ENCODE measurements around the gene LRRC1. TPM values are rescaled to one million over a fixed set of nuclear protein-coding genes. Genes with fewer than 3 reads are reported as not detected.

LRRC1 gene
- total and polyA plus RNA-seq, 10 of the 15 experiments (the other 5 are each of a cell fraction or from before 2014, with no cell fraction given), result 0.35 to 9.3 (median 0.63) TPM

- H3K4me3 ChIP-seq, result no peak overlapping the region
- no TSS peak for BruUV-seq (replicated peaks)
- SMC1A ChIA-PET (ENCODE audit: uncharacterized antibody, unreplicated experiment), result interaction anchor here (0.9 to 4.1 kb wide), 3 partner anchors 43 to 164 kb away, joined by 3 to 15 read pairs (median 3); no protein-coding TSS in a partner anchor
- no peak for ATAC-seq
- intact Hi-C loops (cut with micrococcal nuclease; ENCODE audit: unreplicated experiment) (loop anchor here (5.0 to 10.0 kb wide), 2 partner anchors 123 to 245 kb away; partner anchors contain the start of gene GCLC), in situ Hi-C loops (cut with MboI) (no loop called here)
- H4K20me1 ChIP-seq (ENCODE audit: control insufficient read depth, insufficient read depth), result no peaks in the 10 kb centered on the region
- CTCF ChIA-PET, result interaction anchor here (1.1 kb wide), 1 partner anchor 62 kb away, joined by 4 read pairs; no protein-coding TSS in a partner anchor
- RAD21 ChIA-PET (ENCODE audit: unreplicated experiment), result no interaction called here
- H3K4me1 ChIP-seq (ENCODE audit: control insufficient read depth, insufficient read depth, low read length), result peaks cover 7% of the 10 kb centered on the region; the same call in 1 of the 2 replicates
- H2AFZ ChIP-seq (ENCODE audit: control insufficient read depth, low read depth, low read length), result no peak overlapping the region
- H3K9me3 ChIP-seq (replicated peaks; ENCODE audit: control insufficient read depth, insufficient read depth, low read length), result peaks cover 2% of the 10 kb centered on the region; the same call in 1 of the 3 replicates
- no peaks in the 10 kb centered on the region for H3K36me3 ChIP-seq (ENCODE audit: control insufficient read depth in 2 of 2, insufficient read depth in 2 of 2, low read length in 1 of 2)
- no peaks in the 10 kb centered on the region for H3K79me2 ChIP-seq (ENCODE audit: control insufficient read depth, insufficient read depth, low read length)
- TF ChIP-seq NFXL1 (IDR thresholded peaks at IDR 0.05; ENCODE audit: borderline replicate concordance), result no peak
- TF ChIP-seq WRNIP1 (IDR thresholded peaks at IDR 0.05; ENCODE audit: borderline replicate concordance, low read depth, low read length), result no peak
- TF ChIP-seq, protein P1, sequence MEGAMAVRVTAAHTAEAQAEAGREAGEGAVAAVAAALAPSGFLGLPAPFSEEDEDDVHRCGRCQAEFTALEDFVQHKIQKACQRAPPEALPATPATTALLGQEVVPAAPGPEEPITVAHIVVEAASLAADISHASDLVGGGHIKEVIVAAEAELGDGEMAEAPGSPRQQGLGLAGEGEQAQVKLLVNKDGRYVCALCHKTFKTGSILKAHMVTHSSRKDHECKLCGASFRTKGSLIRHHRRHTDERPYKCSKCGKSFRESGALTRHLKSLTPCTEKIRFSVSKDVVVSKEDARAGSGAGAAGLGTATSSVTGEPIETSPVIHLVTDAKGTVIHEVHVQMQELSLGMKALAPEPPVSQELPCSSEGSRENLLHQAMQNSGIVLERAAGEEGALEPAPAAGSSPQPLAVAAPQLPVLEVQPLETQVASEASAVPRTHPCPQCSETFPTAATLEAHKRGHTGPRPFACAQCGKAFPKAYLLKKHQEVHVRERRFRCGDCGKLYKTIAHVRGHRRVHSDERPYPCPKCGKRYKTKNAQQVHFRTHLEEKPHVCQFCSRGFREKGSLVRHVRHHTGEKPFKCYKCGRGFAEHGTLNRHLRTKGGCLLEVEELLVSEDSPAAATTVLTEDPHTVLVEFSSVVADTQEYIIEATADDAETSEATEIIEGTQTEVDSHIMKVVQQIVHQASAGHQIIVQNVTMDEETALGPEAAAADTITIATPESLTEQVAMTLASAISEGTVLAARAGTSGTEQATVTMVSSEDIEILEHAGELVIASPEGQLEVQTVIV (IDR thresholded peaks at IDR 0.05; ENCODE audit: borderline replicate concordance, partially characterized antibody), result no peak
- no peak for TF ChIP-seq SMC3 (IDR thresholded peaks at IDR 0.05; ENCODE audit: borderline replicate concordance, low read length)
- no peak overlapping the region for H3K4me2 ChIP-seq (ENCODE audit: control insufficient read depth, insufficient read depth)
- no peak overlapping the region for H3K9ac ChIP-seq (ENCODE audit: control insufficient read depth, insufficient read depth, low read length)
- no peak for DNase-seq (ENCODE audit: low read depth, low spot score)
- 35% methylated on average over 2 of the region's 2 CpGs for WGBS (ENCODE audit: insufficient coverage, insufficient replicate concordance, low lambda C conversion rate, missing lambda C conversion rate)
- POLR2A ChIA-PET, result no interaction called here
- H3K27me3 ChIP-seq (replicated peaks in 1 of 2; ENCODE audit: control insufficient read depth in 2 of 2, insufficient read depth in 2 of 2, low read length in 1 of 2), result peaks cover 0 to 5% of the 10 kb centered on the region in 2 experiments; a peak in 1 of 4 replicates
- FAIRE-seq, result no peak
- no peak overlapping the region for H3K27ac ChIP-seq (ENCODE audit: control insufficient read depth, insufficient read depth)
Measured at GRCh38 chr6:53792016-53792415, 2.8 kb upstream of the LRRC1 start.

Measured in GM12878 (cell line).